Measurements from ENCODE around the gene TTC21B.

GRCh38 chr2:165927353-165927752, 26.2 kb downstream of the TTC21B start:
- TF ChIP-seq CTCF (IDR thresholded peaks at IDR 0.05; ENCODE audit: control extremely low read depth in 1 of 3, insufficient read depth in 1 of 3, low read depth in 1 of 3, low read length in 3 of 3) (no peak), JUND (IDR thresholded peaks at IDR 0.05; ENCODE audit: low read length) (no peak), RAD21 (IDR thresholded peaks at IDR 0.05 in 1 of 2, conservative IDR thresholded peaks at IDR 0.05 in 1 of 2; ENCODE audit: low read depth in 2 of 2, low read length in 2 of 2) (no peak), EZH2 (IDR thresholded peaks at IDR 0.05; ENCODE audit: low read depth, low read length, severe bottlenecking) (no peak), CEBPB (IDR thresholded peaks at IDR 0.05; ENCODE audit: low read depth, low read length) (no peak), GABPA (IDR thresholded peaks at IDR 0.05; ENCODE audit: borderline replicate concordance, insufficient read depth, low read length) (no peak), NRF1 (IDR thresholded peaks at IDR 0.05; ENCODE audit: low read depth, low read length) (no peak), YY1 (IDR thresholded peaks at IDR 0.05; ENCODE audit: low read depth, low read length) (no peak)
